GM18861 (cell line): Measurements from ENCODE around the gene TGFB1I1.
"Not testable (repeated sequence)": the region's sequence is repeated elsewhere in the genome, so short reads cannot be mapped to it uniquely, and the experiment has no call there.

Source experiments
- ATAC-seq: cut with Tn5 transposase; IDR thresholded peaks from one replicate; pipeline ENCODE4 v1.9.1; 2021; ENCODE audit not compliant: unreplicated experiment

TGFB1I1 gene

GRCh38 chr16:31467858-31468257 lies 4.1 kb upstream of the TGFB1I1 start:
- ATAC-seq, result no peak

- no peak for ATAC-seq
Measured at GRCh38 chr16:31470615-31471014, 1.3 kb upstream of the TGFB1I1 start.

GRCh38 chr16:31471241-31471874 lies 594 bp upstream of the TGFB1I1 start:
- no peak for ATAC-seq

DNA sequence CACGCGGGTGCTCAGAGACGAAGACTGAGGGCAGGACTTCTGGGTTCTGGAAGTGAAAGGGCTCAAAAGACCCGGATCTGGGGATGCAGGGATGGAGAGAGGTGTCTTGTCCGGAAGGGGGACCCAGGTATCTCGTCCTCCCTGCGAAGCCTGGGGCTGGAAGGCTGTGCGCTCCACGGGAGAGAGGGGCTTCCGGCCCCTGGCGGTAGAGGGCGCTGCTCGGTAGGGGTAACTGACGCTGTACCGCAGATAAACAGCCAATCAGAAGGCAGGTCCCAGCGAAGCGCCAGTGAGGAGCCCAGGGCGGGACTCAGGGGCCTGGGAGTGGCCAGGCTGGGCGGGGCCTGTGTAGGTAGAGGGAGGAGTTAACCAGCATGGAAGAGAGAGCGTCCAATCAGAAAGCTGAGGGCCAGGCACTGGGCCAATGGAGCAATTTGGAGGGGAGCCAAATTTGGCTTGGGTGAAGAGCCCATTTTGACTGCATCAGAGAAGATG lies 804 bp downstream of the TGFB1I1 start:
- no peak for ATAC-seq

DNA sequence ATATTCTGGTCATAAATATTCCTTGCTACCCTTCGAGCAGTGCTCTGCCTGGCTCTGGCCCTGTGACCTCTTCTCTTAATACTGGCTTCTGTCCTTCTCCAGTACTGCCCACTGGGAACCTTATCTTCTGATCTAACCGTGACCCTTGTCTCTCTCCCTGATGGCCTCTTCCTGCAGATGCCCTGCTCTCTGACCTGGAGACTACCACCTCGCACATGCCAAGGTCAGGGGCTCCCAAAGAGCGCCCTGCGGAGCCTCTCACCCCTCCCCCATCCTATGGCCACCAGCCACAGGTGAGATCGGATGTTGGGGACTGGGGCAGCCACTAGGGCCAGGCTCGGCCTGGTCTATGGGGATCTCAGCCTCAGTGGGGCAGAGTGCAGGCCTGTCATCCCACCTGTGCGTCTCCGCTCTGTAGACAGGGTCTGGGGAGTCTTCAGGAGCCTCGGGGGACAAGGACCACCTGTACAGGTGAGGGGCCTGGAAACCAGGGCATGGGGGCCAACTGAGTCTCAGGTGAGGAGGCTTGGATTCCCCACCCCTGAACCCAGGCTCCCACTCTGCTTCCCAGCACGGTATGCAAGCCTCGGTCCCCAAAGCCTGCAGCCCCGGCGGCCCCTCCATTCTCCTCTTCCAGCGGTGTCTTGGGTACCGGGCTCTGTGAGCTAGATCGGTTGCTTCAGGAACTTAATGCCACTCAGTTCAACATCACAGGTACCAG lies 1.5 kb downstream of the TGFB1I1 start:
- no peak for ATAC-seq

GRCh38 chr16:31474173-31474714 lies 2.3 kb downstream of the TGFB1I1 start:
- no peak for ATAC-seq

DNA sequence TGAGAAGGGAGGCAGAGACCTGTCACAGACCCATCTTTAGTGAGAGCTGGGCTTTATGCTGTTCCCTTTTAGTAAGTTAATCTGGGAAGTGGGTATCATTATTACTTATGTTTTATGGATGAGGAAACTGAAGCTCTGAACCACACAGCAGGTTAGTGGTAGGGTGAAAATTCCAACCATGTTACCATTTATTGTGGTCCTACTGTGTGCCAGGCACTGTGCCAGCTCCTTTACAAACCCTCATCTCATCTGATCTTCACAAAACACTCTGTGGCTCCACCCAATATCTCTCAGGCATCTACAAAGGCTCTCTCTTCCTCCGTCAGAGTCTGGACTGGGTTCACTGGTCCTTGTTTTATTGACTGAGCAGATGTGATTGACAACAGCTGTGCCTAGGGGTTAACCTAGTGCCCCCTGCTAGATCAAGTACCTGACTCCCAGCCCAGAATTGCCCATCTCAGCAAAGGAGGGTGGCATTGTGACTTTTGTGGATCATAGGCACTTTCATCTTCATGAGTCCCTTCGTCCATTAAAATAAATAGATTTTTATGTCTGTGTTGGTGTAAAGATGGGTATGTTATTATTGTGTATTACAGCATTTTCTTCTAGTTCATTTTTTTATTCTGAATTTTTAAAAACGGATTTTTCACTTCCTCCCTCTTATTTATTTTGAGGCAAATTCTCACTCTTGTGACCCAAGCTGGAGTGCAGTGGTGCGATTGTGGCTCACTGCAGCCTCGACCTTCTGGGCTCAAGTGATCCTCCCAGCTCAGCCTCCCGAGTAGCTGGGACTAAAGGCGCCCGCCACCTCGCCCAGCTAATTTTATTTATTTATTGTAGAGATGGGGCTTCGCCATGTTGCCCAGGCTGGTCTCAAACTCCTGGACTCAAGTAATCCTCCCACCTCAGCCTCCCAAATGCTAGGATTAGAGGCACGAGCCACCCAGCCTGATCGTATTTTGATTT lies 3.1 kb downstream of the TGFB1I1 start:
- no peak for ATAC-seq

GRCh38 chr16:31475946-31476302 lies 4.0 kb downstream of the TGFB1I1 start:
- no peak for ATAC-seq

GRCh38 chr16:31476303-31477219 lies 4.6 kb downstream of the TGFB1I1 start:
- peak; percentile 44 for ATAC-seq

- ATAC-seq, result no peak
Measured at GRCh38 chr16:31477220-31478216, 5.6 kb downstream of the TGFB1I1 start.

- ATAC-seq, result no peak
Measured at GRCh38 chr16:31478956-31479355, 7.0 kb downstream of the TGFB1I1 start.

DNA sequence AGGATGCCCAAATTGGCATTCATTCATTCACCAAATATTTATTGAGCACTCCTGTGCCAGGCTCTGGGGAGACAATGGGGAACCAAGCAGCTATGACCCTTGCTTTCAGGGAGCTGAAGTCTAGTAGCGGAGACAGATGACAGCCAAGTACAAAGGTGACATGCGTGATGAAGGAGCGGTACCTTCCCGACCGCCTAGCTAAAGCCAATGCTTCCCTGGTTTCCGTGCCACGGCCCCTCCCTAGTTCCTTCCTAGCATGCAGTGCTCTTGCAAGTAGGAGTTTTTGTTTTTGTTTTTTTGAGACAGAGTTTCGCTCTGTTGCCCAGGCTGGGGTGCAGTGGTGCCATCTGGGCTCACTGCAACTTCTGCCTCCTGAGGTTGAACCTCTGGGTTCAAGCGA lies 7.8 kb downstream of the TGFB1I1 start:
- ATAC-seq, result no peak

- no peak for ATAC-seq
Measured at GRCh38 chr16:31480851-31481536, 9.0 kb downstream of the TGFB1I1 start.

- no peak for ATAC-seq
Measured at GRCh38 chr16:31483081-31483480, 11.1 kb downstream of the TGFB1I1 start, which contains the start of gene SLC5A2. Gene SLC5A2, plus strand, starts transcription at chr16:31483123. Its CDS starts 14 bp downstream, at chr16:31483137.

- not testable (repeated sequence) for ATAC-seq
Measured at GRCh38 chr16:31484048-31484447, 12.1 kb downstream of the TGFB1I1 start.

- ATAC-seq, result no peak
Measured at GRCh38 chr16:31484491-31485171, 12.7 kb downstream of the TGFB1I1 start.

DNA sequence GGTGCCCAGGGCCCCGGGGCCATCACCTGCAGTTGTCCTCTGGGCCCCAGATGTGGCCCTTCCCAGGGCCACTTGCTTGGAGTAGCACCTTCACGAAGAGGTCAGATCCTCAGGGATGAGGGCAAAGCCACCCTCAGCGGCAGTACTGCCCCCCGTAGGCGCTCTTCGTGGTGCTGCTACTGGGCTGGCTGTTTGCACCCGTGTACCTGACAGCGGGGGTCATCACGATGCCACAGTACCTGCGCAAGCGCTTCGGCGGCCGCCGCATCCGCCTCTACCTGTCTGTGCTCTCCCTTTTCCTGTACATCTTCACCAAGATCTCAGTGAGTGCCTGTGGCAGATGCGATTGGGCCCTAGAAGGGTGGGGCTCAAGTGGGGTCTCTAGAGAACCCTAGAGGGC lies 13.6 kb downstream of the TGFB1I1 start:
- no peak for ATAC-seq

GRCh38 chr16:31486045-31486444 lies 14.1 kb downstream of the TGFB1I1 start:
- no peak for ATAC-seq
